ENCODE data around the gene ABCA2.

DNA sequence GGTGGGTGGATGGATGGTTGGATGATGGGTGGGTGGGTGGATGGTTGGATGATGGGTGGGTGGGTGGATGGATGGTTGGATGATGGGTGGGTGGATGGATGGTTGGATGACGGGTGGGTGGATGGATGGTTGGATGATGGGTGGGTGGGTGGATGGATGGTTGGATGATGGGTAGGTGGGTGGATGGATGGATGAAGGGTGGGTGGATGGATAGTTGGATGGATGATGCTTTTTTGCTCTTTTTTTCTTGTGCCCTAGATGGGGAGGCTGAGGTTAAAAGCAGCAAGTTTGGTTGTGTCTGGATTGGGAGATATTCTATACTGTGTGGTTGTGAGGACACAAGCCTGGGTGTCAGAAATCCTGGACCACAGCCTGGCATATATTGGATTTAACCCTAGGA, 70.6 kb downstream of the ABCA2 start:
- TF ChIP-seq, protein P1, sequence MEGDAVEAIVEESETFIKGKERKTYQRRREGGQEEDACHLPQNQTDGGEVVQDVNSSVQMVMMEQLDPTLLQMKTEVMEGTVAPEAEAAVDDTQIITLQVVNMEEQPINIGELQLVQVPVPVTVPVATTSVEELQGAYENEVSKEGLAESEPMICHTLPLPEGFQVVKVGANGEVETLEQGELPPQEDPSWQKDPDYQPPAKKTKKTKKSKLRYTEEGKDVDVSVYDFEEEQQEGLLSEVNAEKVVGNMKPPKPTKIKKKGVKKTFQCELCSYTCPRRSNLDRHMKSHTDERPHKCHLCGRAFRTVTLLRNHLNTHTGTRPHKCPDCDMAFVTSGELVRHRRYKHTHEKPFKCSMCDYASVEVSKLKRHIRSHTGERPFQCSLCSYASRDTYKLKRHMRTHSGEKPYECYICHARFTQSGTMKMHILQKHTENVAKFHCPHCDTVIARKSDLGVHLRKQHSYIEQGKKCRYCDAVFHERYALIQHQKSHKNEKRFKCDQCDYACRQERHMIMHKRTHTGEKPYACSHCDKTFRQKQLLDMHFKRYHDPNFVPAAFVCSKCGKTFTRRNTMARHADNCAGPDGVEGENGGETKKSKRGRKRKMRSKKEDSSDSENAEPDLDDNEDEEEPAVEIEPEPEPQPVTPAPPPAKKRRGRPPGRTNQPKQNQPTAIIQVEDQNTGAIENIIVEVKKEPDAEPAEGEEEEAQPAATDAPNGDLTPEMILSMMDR (IDR thresholded peaks at IDR 0.05), result no peak
- TF ChIP-seq POLR2A (IDR thresholded peaks at IDR 0.05), result no peak
